ENCODE measurements around the gene PTDSS2.

DNA sequence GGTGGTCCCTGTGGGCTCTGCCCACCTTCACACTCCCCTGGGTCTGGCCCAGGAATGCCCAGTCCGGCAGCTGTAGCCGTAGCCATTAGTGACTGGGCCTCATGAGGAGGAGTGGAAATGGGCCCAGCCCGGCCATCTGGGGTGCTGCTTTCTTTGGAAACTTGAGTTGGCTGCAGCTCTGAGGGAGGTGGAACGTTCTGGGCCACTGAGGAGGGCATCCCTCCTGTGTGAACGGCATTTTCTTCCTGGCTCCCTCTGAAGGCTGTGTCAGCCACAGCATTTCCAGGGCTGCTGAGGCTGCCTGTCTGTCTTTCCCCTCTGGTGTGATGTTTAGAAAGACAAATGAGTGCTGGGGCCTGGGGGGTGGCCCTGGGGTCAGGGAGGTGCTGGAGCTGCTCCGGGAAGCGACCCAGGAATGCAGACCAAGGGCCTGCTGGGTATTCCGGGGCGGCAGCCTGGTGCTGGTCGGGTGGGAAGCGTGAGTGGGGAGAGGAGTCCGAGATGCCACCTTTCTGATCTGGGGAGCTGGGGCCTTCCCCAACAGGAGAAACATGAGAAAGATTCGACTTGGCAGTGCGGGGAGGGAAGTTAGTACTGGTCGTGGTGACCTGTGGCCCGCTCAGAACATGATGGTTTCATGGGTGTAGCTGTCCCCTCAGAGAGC lies 27.1 kb downstream of the PTDSS2 start:
- TF ChIP-seq, protein P1, sequence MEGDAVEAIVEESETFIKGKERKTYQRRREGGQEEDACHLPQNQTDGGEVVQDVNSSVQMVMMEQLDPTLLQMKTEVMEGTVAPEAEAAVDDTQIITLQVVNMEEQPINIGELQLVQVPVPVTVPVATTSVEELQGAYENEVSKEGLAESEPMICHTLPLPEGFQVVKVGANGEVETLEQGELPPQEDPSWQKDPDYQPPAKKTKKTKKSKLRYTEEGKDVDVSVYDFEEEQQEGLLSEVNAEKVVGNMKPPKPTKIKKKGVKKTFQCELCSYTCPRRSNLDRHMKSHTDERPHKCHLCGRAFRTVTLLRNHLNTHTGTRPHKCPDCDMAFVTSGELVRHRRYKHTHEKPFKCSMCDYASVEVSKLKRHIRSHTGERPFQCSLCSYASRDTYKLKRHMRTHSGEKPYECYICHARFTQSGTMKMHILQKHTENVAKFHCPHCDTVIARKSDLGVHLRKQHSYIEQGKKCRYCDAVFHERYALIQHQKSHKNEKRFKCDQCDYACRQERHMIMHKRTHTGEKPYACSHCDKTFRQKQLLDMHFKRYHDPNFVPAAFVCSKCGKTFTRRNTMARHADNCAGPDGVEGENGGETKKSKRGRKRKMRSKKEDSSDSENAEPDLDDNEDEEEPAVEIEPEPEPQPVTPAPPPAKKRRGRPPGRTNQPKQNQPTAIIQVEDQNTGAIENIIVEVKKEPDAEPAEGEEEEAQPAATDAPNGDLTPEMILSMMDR (IDR thresholded peaks at IDR 0.05; ENCODE audit: low read length), result no peak
- no peak for TF ChIP-seq EZH2phosphoT487 (IDR thresholded peaks at IDR 0.05; ENCODE audit: low read length)
